Panc1 (cell line): ENCODE data around the gene DNPEP. TPM values are rescaled to one million over a fixed set of nuclear protein-coding genes. Genes with fewer than 3 reads are reported as not detected.

Source experiments
- ATAC-seq: fragments of 200-7000 bp; cut with Tn5 transposase; 2 replicates; pipeline ENCODE4 v1.9.1; 2020; ENCODE audit warnings: mild to moderate bottlenecking, moderate library complexity
- BruUV-seq: library from RNA; stranded (reverse); fragments of 400-500 nt; replicated peaks from 2 replicates; lab custom pipeline; 2021; lab: Mats Ljungman, UMichigan
- CTCF ChIA-PET: fragments of 300-600 bp; sonication (Branson Sonifier 250); formaldehyde crosslinking; loops from one replicate; lab custom pipeline; 2022; ENCODE audit warnings: antibody characterized with exemption; lab: Charles Lee
- POLR2A ChIA-PET: fragments of 300-600 bp; sonication (Branson Sonifier 250); formaldehyde crosslinking; loops from one replicate; lab custom pipeline; 2022; ENCODE audit warnings: antibody characterized with exemption; lab: Charles Lee
- DNase-seq: peaks from one replicate; pipeline ENCODE4 v3.0.0-alpha.2; 2010; ENCODE audit warnings: low read depth, low spot score
- H3K27ac ChIP-seq: 2 replicates; pipeline ENCODE4 v1.5.1; 2011; ENCODE audit warnings: mild to moderate bottlenecking, low read length, inconsistent platforms
- H3K27me3 ChIP-seq: fragments of 200-500 bp; sonication (Bioruptor generic); 2 replicates; pipeline ENCODE4 v1.6.0; 2014; ENCODE audit warnings: low read length, inconsistent platforms; ENCODE audit not compliant: control insufficient read depth, insufficient read depth
- H3K36me3 ChIP-seq: fragments of 200-500 bp; sonication (Bioruptor generic); 2 replicates; pipeline ENCODE4 v1.5.1; 2014; ENCODE audit warnings: inconsistent platforms, mild to moderate bottlenecking, low read length, moderate library complexity; ENCODE audit not compliant: control insufficient read depth, insufficient read depth
- H3K4me1 ChIP-seq: 2 replicates; pipeline ENCODE4 v1.5.1; 2011; ENCODE audit warnings: inconsistent platforms, mild to moderate bottlenecking, low read length, moderate library complexity; ENCODE audit not compliant: control insufficient read depth, insufficient read depth
- H3K4me3 ChIP-seq, 2 experiments: 2 replicates each; pipeline ENCODE4 v1.5.1; 2011 to 2012; ENCODE audit warnings: low read depth in 2 of 2, low read length in 2 of 2, mild to moderate bottlenecking in 2 of 2, inconsistent platforms in 1 of 2, moderate library complexity in 1 of 2
- H3K9me3 ChIP-seq: fragments of 200-500 bp; sonication (Bioruptor generic); 2 replicates; pipeline ENCODE4 v1.5.1; 2014; ENCODE audit warnings: low read depth, mild to moderate bottlenecking, inconsistent platforms, low read length, moderate library complexity; ENCODE audit not compliant: control insufficient read depth, insufficient read depth
- CTCF ChIP-seq: fragments of 450-650 bp; IDR thresholded peaks from 2 replicates; pipeline ENCODE4 v1.5.1; 2017; ENCODE audit warnings: mild to moderate bottlenecking
- POLR2AphosphoS5 ChIP-seq: IDR thresholded peaks from 2 replicates; pipeline ENCODE4 v1.6.1; 2012; ENCODE audit warnings: mild to moderate bottlenecking, low read depth, low read length, moderate library complexity
- REST ChIP-seq, 2 experiments: IDR thresholded peaks; 2 replicates each; pipeline ENCODE4 v1.6.1; 2011 to 2012; ENCODE audit warnings: low read depth in 2 of 2, control low read depth in 1 of 2, low read length in 1 of 2, mild to moderate bottlenecking in 1 of 2, moderate library complexity in 1 of 2; ENCODE audit not compliant: insufficient read depth in 1 of 2
- SIN3A ChIP-seq: IDR thresholded peaks from 2 replicates; pipeline ENCODE4 v1.6.1; 2012; ENCODE audit warnings: low read depth, mild to moderate bottlenecking, low read length, moderate library complexity, borderline replicate concordance; ENCODE audit not compliant: insufficient read depth
- TCF7L2 ChIP-seq: IDR thresholded peaks from 2 replicates; pipeline ENCODE4 v1.6.1; 2011; ENCODE audit warnings: mild to moderate bottlenecking, low read depth, low read length, inconsistent platforms
- in situ Hi-C: cut with HindIII; loops from 2 replicates; pipeline ENCODE4 v1.10.0; 2016; ENCODE audit warnings: low sequenced_read_pairs, low pct_unique_long_range_greater_than_20kb
- intact Hi-C: fragments of 100-400 bp; cut with micrococcal nuclease; formaldehyde crosslinking; loops from one replicate; pipeline ENCODE4 v1.10.0; 2022; ENCODE audit not compliant: unreplicated experiment
- total RNA-seq: library from RNA; stranded (reverse); gene quantifications from one replicate; pipeline ENCODE4 v1.2.1, GENCODE V29; 2021; ENCODE audit not compliant: unreplicated experiment

DNPEP gene
- total RNA-seq, 1 experiment from 2014 or later, result 107 TPM

DNA sequence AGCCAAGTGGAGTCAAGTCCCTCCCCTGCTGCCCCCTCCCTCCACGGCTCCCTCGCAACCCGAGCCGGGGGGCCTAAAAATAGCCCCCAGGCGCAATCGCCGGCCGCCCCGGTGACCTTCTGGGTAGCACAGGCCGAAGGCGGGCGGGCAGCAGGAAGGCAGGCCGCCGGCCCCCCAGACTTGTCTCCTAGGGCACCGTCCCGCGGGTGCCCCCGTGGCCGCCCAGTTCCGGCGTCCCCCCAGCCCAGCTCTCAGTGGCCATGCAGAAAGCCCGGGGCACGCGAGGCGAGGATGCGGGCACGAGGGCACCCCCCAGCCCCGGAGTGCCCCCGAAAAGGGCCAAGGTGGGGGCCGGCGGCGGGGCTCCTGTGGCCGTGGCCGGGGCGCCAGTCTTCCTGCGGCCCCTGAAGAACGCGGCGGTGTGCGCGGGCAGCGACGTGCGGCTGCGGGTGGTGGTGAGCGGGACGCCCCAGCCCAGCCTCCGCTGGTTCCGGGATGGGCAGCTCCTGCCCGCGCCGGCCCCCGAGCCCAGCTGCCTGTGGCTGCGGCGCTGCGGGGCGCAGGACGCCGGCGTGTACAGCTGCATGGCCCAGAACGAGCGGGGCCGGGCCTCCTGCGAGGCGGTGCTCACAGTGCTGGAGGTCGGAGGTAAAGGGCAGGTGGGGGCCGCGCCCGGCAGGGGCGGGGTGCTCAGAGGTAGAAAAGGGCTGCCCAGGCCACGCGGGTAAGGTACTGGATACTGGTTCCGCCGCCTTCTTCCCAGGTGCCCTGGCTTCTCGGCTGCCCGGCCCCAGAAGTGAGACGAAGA is 47.2 kb upstream of the DNPEP start, which contains the start of gene SPEG:
SPEG (plus strand) TSS at position 126 of the 808 bp plus-strand sequence; CDS start at position 261, 135 bp downstream.
- in situ Hi-C loops (no loop called here), intact Hi-C loops (no loop called here)
- no peaks in the 10 kb centered on the region for H3K4me1 ChIP-seq
- H3K27me3 ChIP-seq, result no peaks in the 10 kb centered on the region
- POLR2A ChIA-PET, result no interaction called here
- ATAC-seq (no peak), DNase-seq (no peak)
- CTCF ChIA-PET, result interaction anchor here (0.9 kb wide), 1 partner anchor 61 kb away, joined by 3 read pairs; no protein-coding TSS in a partner anchor
- no peaks in the 10 kb centered on the region for H3K36me3 ChIP-seq
- H3K9me3 ChIP-seq, result no peaks in the 10 kb centered on the region
- TF ChIP-seq POLR2AphosphoS5, result no peak
- TF ChIP-seq TCF7L2, result no peak
- TF ChIP-seq CTCF, result no peak
- TF ChIP-seq REST (IDR thresholded peaks at IDR 0.05; ENCODE audit: insufficient read depth in 1 of 2, low read depth in 2 of 2, low read length in 1 of 2), result no peak
- TF ChIP-seq SIN3A, result no peak
- no peak within 1 kb of the TSS for H3K4me3 ChIP-seq
- no peak within 1 kb of the TSS for H3K27ac ChIP-seq
- no TSS peak for BruUV-seq

DNA sequence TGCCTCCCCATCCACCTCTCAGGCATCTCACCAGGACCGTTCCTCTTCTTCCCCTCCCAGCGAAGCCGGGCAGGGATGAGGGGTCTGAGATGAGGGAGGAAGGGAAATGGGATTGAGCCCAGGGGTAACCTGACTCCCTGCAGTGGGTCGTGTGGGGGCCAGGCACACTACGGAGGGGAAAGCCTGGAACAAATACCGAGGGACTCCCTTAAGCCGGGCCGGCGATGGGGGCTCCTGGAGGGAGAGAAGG is 46.7 kb upstream of the DNPEP start:
- no peak for ATAC-seq
- intact Hi-C loops (no loop called here), in situ Hi-C loops (no loop called here)
- H3K36me3 ChIP-seq, result no peaks in the 10 kb centered on the region
- no peaks in the 10 kb centered on the region for H3K4me1 ChIP-seq
- no TSS peak for BruUV-seq
- CTCF ChIA-PET, result no interaction called here
- TF ChIP-seq SIN3A (no peak), REST (IDR thresholded peaks at IDR 0.05; ENCODE audit: insufficient read depth in 1 of 2, low read depth in 2 of 2, low read length in 1 of 2) (no peak), TCF7L2 (no peak), CTCF (no peak), POLR2AphosphoS5 (no peak)
- no peak for DNase-seq
- POLR2A ChIA-PET, result no interaction called here
- H3K27ac ChIP-seq, result no peak overlapping the region
- H3K9me3 ChIP-seq, result no peaks in the 10 kb centered on the region
- H3K27me3 ChIP-seq, result no peaks in the 10 kb centered on the region
- H3K4me3 ChIP-seq, result no peak overlapping the region
